Activated naive CD4-positive, alpha-beta T cell treated with anti-CD3 and anti-CD28 coated beads, Interleukin-2, amount 50 U/mL, for 72 hours (primary cell): ENCODE measurements around the gene LCA5. TPM values are rescaled to one million over a fixed set of nuclear protein-coding genes. Genes with fewer than 3 reads are reported as not detected.
"Not testable (repeated sequence)": the region's sequence is repeated elsewhere in the genome, so short reads cannot be mapped to it uniquely, and the experiment has no call there.

ENCODE experiments used
- ATAC-seq, 2 donors: fragments of 150-1000 bp; cut with Tn5 transposase; 2 replicates each; pipeline ENCODE4 v1.10.0; 2021; ENCODE audit warnings: mild to moderate bottlenecking in 2 of 2, moderate library complexity in 2 of 2
- DNase-seq, 2 donors: peaks; one replicate each; pipeline ENCODE4 v3.0.0; 2021 to 2022; ENCODE audit warnings: low spot score in 2 of 2
- H3K27ac Mint-ChIP-seq, 2 donors: one replicate each; pipeline ENCODE4 v1.8.0; 2022; ENCODE audit warnings: mild to moderate bottlenecking in 2 of 2, mixed read lengths in 2 of 2
- H3K36me3 Mint-ChIP-seq, 2 donors: one replicate each; pipeline ENCODE4 v1.8.0; 2022; ENCODE audit warnings: mixed read lengths in 2 of 2
- H3K9me3 Mint-ChIP-seq, 2 donors: one replicate each; pipeline ENCODE4 v1.8.0; 2022; ENCODE audit warnings: mixed read lengths in 2 of 2
- total RNA-seq, 2 donors: library from RNA; stranded (reverse); gene quantifications; one replicate each; pipeline ENCODE4 v1.2.3, GENCODE V29; 2022

The LCA5 gene
- total RNA-seq = under 1 TPM; 0.29 to 0.68 TPM

DNA sequence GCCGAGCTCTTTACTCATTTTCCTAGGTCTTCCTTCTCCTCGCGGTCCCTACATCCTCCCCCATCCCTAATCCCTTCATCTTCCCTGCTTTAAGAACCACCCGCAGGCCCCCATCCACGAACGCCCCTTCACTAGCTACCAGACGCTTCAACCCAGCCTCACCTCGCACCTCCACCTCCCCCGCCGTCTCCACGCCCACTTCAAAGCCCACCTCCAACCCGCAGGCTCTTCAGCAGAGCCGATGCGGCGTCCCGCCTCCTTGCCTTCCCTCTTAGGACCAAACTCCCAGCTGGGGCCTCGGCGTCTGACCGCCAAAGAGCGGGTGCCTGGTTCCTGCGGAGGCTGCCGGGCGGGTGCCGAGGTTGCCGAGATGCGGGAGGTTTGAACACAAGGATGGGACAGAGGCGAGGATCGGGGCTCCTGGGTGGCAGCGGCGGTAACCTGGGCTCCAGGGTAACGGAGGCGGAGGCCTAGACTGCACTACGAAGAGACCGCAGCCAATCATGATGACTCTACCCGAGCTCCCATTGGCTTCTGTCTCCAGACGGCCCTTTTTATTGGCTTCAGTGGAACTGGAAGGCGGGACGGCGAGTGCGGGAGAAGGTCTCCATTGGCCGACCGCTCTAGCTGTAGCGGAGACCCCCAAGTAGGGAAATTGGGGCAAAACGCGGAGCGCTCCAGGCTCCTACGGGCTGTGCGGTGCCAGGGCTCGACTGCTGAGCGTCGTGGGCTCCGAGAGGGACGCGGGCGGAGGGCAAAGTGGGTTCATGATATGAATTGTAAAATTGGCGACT is at the start of gene LCA5:
LCA5 (minus strand) TSS at position 477 of the 794 bp plus-strand sequence. CDS start 18,536 bp downstream, outside the sequence.
- DNase-seq (peak; percentile 76 to 87), ATAC-seq (peak; percentile 98 to 99)
- Mint-ChIP-seq H3K36me3 (peaks cover 0 to 6% of the 10 kb centered on the region in 2 donors), H3K9me3 (no peaks in the 10 kb centered on the region), H3K27ac (no peak within 1 kb of the TSS)

DNA sequence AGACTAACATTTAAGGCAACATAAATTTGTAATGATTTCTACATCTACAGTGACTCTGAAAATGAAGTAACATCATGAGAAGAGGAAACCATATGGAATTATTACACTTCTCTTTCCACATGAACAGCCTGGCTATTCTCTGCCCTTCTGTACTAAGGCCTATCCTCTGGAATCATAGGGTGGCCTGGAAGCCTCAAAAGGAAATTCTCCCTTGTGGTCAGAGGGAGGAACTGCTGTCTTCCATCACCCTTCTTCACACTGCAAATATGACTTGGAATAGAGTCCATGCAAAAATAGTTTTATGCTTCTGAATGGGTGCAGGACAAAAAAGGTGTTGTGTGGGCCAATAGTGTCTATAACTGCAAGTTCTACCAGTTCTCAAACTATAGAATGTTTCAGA is 49.3 kb upstream of the LCA5 start:
- ATAC-seq (no peak), DNase-seq (no peak)
- Mint-ChIP-seq H3K9me3 (peaks cover 0 to 3% of the 10 kb centered on the region in 2 donors), H3K36me3 (no peaks in the 10 kb centered on the region), H3K27ac (no peak overlapping the region)

DNA sequence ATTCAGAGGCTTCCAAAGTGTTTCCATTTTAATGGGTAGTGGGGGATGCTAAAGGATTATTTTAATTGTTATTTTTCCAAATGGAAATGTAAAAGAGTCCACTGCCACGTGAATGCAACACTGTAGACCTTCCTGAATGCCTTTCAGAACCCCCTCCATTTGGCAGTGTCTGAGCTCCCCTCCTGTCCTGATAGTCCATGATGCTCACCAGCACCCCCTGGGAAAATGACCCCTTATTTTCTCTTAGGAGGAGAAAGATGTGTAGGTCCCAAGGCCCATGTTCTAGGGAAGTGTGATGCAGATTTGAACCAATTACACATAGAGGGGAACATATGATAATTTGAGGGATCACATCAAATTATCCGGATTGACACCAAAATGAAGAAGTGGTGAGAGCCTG is 47.1 kb upstream of the LCA5 start:
- Mint-ChIP-seq H3K9me3 (peaks cover 11 to 13% of the 10 kb centered on the region in 2 donors), H3K36me3 (peaks cover 6 to 17% of the 10 kb centered on the region in 2 donors), H3K27ac (no peak overlapping the region)
- no peak for DNase-seq
- no peak for ATAC-seq

DNA sequence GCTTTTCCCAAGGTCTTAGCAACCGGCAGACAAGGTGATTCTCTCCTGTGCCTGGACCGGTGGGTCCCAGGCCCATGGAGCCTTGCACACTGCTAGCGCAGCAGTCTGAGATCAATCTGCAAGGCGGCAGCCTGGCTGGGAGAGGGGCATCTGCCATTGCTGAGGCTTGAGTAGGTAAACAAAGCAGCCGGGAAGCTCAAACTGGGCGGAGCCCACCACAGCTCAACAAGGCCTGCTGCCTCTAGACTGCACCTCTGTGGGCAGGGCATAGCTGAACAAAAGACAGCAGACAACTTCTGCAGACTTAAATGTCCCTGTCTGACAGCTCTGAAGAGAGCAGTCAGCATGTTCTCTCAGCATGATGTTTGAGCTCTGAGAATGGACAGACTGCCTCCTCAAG is 40.7 kb upstream of the LCA5 start:
- Mint-ChIP-seq H3K9me3 (peaks cover 13 to 16% of the 10 kb centered on the region in 2 donors), H3K36me3 (peaks cover 6 to 17% of the 10 kb centered on the region in 2 donors)
- ATAC-seq, H3K27ac Mint-ChIP-seq, DNase-seq: not testable (repeated sequence)

DNA sequence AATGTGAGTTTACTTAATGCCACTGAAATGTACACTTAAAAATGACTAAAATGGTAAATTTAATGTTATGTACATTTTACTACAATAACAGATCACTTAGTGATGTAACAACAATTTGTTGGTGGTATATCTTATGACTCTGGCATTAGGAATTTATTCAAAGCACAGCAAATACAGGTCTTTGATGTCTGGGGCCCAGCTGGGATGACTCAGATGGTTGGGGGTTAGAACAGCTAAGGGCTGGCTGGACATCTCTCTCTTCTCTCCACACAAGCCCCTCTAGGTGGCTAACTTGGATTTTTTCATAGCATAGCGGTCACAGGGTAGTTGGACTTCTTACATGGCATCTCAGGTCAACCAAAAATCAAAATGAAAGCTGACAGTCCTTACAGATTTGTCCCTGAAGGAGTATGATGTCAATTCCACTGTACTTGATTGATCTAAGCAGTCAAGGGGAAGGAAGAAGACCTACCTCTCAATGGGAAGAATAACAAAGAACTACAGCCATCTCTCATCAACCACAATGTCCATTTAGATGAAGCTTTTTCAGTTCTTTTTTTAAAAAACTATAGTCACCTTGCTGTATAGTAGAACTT is 37.5 kb upstream of the LCA5 start:
- ATAC-seq (no peak), DNase-seq (no peak)
- Mint-ChIP-seq H3K36me3 (peaks cover 0 to 3% of the 10 kb centered on the region in 2 donors), H3K27ac (no peak overlapping the region), H3K9me3 (peaks cover 2 to 6% of the 10 kb centered on the region in 2 donors)

DNA sequence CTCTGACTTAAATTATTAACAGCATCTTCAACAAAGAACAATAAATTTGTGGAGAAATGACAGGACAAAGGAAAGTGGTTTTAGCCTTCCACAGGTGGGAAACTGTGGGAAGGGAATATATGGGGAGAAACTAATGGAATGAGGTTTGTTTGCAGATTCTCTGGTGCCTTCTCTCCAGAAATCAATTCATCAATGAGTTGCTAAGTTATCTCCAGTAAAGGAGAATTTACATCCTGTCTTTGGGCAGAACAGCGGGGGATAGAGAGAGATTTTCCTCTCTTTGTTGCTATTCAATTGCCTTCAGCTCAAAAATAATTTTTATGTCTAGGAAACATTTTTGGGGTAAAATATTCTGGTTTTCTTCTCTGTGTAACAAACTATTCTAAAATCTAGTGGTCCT is 36.9 kb upstream of the LCA5 start:
- DNase-seq (no peak), ATAC-seq (no peak)
- no peak overlapping the region for H3K27ac Mint-ChIP-seq
- H3K36me3 Mint-ChIP-seq = no peaks in the 10 kb centered on the region
- H3K9me3 Mint-ChIP-seq = peaks cover 0 to 6% of the 10 kb centered on the region in 2 donors

DNA sequence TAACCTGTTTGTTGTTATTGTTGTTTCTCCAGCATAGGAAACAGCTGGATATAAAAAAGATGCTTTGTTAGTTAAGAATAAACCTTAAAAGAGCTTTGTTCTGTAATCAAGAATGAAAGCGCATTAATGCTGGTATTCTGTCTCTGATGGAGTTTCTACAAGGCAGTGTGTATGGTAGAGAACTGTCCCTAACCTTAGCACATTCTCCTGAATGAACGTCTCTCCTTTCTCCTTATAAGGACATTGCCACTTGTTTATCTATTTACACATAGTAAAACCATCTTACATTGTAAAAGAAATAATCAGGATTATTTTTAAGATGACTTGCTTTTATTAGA is 33.8 kb upstream of the LCA5 start:
- ATAC-seq = no peak
- Mint-ChIP-seq H3K9me3 (no peaks in the 10 kb centered on the region), H3K36me3 (no peaks in the 10 kb centered on the region), H3K27ac (no peak overlapping the region)
- DNase-seq = no peak

DNA sequence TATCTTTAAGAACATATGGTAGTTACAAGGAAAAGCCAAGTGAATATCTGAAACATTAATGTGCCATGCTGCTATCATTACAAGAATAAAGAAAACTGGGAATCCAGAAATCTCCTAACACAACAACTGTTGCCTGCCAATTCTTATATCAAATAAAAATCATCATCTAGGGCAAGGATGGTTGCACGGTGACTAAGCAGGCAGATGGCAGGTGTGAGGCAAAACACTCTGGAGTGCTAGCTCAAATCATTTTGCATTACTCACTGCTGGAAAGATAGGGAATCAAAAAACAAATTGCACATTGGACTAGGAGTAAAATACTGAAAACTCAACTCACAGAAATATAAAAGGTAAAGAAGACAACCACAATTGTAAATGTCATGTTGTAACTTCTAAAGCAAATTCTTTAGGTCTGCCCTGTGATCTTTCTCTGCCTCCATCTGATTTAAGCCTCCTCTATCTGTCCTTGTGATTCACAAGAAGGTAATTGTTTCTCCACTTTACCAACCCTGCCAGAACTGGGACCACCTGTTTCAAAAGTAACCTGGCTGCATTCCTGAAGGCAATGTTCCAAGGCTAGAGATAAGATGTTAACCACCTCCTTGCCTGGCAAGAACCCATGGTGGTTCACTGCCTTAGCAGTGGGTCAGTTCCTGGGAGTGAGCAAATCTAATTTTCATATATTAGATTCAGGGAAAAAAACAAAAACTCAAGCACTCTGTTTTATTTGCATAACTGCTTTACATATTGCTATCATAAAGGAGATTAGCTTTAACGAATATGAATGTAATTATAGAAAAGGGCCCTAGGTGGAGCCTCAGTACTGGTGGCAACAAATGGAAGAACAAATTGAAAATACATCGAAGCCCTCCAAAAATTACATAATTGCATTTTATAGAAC is 33.1 kb upstream of the LCA5 start:
- Mint-ChIP-seq H3K27ac (no peak overlapping the region), H3K9me3 (no peaks in the 10 kb centered on the region), H3K36me3 (no peaks in the 10 kb centered on the region)
- ATAC-seq (peak in 1 of 2 donors; percentile 59), DNase-seq (no peak)

DNA sequence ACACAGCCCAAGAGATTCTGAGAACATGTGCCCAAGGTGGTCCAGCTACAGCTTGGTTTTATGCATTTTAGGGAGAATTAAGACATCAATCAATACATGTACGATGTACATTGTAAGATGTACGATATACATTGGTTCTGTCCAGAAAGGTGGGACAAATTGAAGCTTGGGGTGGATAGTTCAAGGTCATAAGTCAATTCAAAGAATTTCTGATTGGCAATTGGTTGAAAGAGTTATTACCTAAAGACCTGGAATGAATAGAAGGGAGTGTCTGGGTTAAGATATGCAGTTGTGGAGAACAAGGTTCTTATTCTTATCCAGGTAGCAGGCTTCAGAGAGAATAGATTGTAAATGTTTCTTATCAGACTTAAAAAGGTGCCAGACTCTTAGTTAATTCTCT is 31.8 kb upstream of the LCA5 start:
- no peak overlapping the region for H3K27ac Mint-ChIP-seq
- no peaks in the 10 kb centered on the region for H3K9me3 Mint-ChIP-seq
- DNase-seq (no peak), ATAC-seq (no peak)
- H3K36me3 Mint-ChIP-seq = no peaks in the 10 kb centered on the region

DNA sequence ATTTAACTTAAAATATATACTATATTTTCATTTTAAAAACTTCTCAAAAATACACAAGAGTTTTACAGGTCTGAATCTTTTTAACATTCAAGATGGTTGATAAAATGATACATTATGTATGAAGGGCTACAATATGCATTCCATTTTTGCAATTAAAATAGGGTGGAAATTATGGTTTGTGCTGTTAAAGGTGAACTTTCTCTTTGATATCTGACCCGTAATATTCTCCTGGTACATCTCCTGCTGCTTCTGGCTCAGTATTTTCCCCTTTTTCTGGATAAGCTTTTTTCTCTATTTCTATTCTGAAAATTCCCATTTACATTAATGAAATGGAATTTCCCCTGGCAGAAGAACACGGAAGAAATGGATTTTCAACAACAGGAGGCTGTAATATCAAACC is 27.4 kb upstream of the LCA5 start:
- no peak overlapping the region for H3K27ac Mint-ChIP-seq
- no peak for DNase-seq
- no peak for ATAC-seq
- no peaks in the 10 kb centered on the region for H3K36me3 Mint-ChIP-seq
- no peaks in the 10 kb centered on the region for H3K9me3 Mint-ChIP-seq

DNA sequence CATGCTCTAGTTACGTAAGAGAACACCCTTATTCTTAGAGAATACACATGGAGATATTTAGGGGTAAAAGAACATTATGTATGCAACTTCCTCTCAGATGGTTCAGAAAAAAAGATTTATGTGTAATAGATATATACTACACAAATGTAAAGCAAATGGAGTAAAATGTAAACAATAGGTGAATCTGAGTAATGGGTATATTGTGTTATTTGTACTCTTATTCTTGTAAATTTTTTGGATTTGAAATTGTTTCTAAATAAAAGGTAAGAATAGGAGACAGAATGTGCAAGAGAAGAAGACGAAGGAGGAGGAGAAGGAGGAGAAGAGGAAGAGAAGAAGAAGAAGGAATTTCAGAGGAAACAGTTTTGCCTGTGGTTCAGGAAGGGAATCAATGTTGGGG is 22.5 kb upstream of the LCA5 start:
- no peak for ATAC-seq
- no peak overlapping the region for H3K27ac Mint-ChIP-seq
- H3K9me3 Mint-ChIP-seq = no peaks in the 10 kb centered on the region
- H3K36me3 Mint-ChIP-seq = no peaks in the 10 kb centered on the region
- no peak for DNase-seq

DNA sequence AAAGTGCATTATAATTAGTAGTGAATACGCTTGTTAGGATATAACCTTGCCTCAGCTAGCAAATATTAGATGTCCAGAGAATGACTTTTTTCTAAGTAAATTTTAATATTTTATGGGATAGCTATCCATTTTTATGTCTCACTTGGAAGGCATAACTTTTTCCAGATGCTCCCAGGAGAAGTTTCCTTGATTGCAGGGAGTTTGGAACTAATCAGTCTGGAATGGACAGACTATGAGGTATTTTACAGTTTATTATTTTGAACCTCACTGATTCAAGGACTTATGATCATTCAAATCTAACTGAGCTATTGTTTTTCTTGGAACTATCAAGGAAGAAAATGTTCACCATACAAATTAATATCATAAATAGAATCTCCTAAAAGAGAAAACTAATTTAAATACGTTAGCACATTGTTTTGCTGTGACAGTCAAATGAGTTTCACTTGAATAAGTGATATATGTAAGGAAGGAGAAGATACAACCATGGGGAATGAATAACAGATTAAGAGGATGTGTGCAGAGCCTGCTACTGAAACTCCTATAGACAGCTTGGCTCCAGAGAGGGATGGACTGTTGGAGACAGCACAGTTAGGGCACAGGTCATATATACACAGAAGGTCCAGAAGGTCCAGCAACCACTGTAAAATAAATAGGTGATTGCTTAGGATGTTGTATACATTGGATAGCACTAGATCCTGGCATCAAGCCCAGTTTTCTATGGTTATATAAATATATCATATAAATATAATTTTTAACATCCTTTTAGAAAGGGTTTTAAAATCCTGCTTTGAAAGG is 20.6 kb upstream of the LCA5 start:
- no peak for DNase-seq
- H3K27ac Mint-ChIP-seq = no peak overlapping the region
- no peaks in the 10 kb centered on the region for H3K9me3 Mint-ChIP-seq
- no peaks in the 10 kb centered on the region for H3K36me3 Mint-ChIP-seq
- no peak for ATAC-seq

DNA sequence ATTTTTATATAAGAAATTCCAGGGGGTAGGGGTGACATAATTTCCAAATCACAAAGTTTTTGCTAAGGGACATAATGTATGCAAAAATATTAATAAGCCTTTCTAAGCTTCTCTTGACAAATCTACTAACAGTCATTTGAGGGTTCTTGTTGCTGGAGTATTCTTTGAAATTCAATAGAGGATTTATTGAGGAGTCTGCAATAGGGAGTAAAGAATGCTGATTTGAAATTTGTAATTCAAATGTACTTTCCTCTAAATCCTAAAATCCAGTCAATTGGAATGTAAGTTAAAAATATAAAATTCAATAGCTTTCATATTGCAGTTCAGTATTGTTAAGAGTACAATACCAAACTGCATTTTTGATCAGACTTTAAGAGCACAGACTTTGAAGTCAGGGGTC is 17.1 kb upstream of the LCA5 start:
- DNase-seq (no peak), ATAC-seq (no peak)
- no peaks in the 10 kb centered on the region for H3K9me3 Mint-ChIP-seq
- H3K36me3 Mint-ChIP-seq = no peaks in the 10 kb centered on the region
- H3K27ac Mint-ChIP-seq = no peak overlapping the region

DNA sequence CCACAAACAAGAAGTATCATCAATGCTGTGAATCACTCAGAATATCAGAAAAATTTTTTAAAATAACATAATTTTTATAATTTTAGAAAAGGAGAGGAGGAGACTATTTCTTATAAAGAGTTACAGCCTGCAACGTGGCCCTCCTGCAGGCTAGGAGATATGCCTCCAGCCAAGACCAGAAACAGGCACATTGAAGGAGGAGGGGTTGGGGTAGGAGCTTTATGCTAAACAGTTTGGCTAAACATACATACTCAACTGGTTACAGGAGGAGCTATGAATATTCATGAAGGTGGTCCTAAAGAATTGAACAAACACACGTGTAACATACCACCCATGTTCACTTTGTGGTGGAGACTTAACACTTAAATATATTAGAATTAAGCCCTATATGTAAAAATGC is 14.2 kb upstream of the LCA5 start:
- Mint-ChIP-seq H3K9me3 (no peaks in the 10 kb centered on the region), H3K27ac (no peak overlapping the region), H3K36me3 (no peaks in the 10 kb centered on the region)
- ATAC-seq = no peak
- DNase-seq = no peak

DNA sequence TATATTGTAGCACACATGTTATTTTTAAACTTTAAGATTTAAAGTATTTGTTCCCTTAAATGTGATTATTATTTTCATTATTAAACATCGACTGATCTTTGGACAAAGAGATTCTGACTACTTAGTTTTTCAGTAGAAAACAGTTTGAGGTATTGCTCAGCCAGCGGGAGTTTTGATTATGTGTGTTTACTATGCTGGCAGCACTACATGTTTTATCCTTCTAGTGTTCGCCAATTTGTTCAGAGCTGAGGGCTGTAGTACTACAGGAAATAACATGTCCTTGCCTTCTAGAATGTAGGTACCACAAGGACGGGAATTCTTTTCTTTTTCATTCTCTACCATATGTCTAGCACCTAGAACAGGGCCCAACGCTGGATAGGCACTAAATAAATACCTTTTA is 11.1 kb upstream of the LCA5 start:
- H3K36me3 Mint-ChIP-seq = no peaks in the 10 kb centered on the region

DNA sequence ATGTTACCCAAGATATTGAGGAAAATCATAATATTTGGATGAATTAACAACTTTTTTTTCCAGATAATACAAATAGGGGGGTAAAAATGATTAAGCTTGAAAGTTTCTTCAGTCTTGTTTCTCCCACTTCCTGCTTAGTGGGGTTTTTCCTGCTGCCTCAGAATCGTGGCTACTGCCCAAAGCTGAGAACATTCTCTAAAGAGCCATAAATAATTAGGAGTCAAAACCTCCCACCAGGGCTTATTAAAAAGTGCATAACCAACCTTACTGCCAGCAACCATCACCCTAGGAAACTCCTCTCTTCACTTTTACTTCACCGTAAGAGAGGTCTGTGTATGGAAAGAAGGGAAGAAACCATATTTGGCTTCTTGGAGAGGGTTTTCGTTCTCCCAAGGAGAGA is 9.0 kb upstream of the LCA5 start:
- Mint-ChIP-seq H3K9me3 (no peaks in the 10 kb centered on the region), H3K27ac (no peak overlapping the region), H3K36me3 (no peaks in the 10 kb centered on the region)
- DNase-seq = no peak
- ATAC-seq = no peak

More for the DNA sequence above, 11.1 kb upstream of the LCA5 start:
- ATAC-seq (no peak), DNase-seq (no peak)
- Mint-ChIP-seq H3K27ac (no peak overlapping the region), H3K9me3 (no peaks in the 10 kb centered on the region)
